HepG2 (cell line): ENCODE measurements around the gene TMED3. TPM values are rescaled to one million over a fixed set of nuclear protein-coding genes. Genes with fewer than 3 reads are reported as not detected.

ENCODE experiments used
- AKAP8 ChIP-seq: sonication (generic); formaldehyde crosslinking; IDR thresholded peaks from 2 replicates; pipeline ENCODE4 v1.5.1; 2020; ENCODE audit warnings: mild to moderate bottlenecking, missing genetic modification reagents
- BCLAF1 ChIP-seq: fragments of 450-650 bp; IDR thresholded peaks from 2 replicates; pipeline ENCODE4 v1.6.1; 2017; ENCODE audit warnings: mild to moderate bottlenecking
- BRD4 ChIP-seq: sonication (generic); formaldehyde crosslinking; IDR thresholded peaks from 2 replicates; pipeline ENCODE4 v1.4.0; 2020; ENCODE audit warnings: missing genetic modification reagents
- GATAD1 ChIP-seq: IDR thresholded peaks from 2 replicates; pipeline ENCODE4 v1.6.1; 2016; ENCODE audit warnings: missing genetic modification reagents, missing compliant biosample characterization
- GZF1 ChIP-seq: sonication (generic); formaldehyde crosslinking; IDR thresholded peaks from 2 replicates; pipeline ENCODE4 v1.5.1; 2020; ENCODE audit warnings: mild to moderate bottlenecking, missing genetic modification reagents
- KAT8 ChIP-seq: IDR thresholded peaks from 2 replicates; pipeline ENCODE4 v1.6.1; 2016; ENCODE audit warnings: missing genetic modification reagents, missing compliant biosample characterization
- KDM4B ChIP-seq: sonication (generic); formaldehyde crosslinking; IDR thresholded peaks from 2 replicates; pipeline ENCODE4 v1.4.0; 2020; ENCODE audit warnings: missing genetic modification reagents
- KLF16 ChIP-seq, 2 experiments: sonication (generic) in 1 of 2; formaldehyde crosslinking in 1 of 2; IDR thresholded peaks; 2 replicates each; pipeline versions ENCODE4 v1.6.1 to v1.8.0; 2016 to 2023; ENCODE audit warnings: missing genetic modification reagents in 2 of 2, missing compliant biosample characterization in 1 of 2
- MLXIP ChIP-seq: sonication (generic); formaldehyde crosslinking; IDR thresholded peaks from 2 replicates; pipeline ENCODE4 v1.9.0; 2021; ENCODE audit warnings: missing genetic modification reagents, borderline replicate concordance
- NFE2L1 ChIP-seq: sonication (generic); formaldehyde crosslinking; IDR thresholded peaks from 2 replicates; pipeline ENCODE4 v1.4.0; 2020; ENCODE audit warnings: missing genetic modification reagents, mild to moderate bottlenecking, borderline replicate concordance
- NKX3-1 ChIP-seq: sonication (generic); formaldehyde crosslinking; IDR thresholded peaks from 2 replicates; pipeline ENCODE4 v1.5.0; 2020; ENCODE audit warnings: missing genetic modification reagents
- POLR2A ChIP-seq, 2 experiments: IDR thresholded peaks; 2 replicates each; pipeline ENCODE4 v1.6.1; 2011; ENCODE audit warnings: low read depth in 2 of 2, low read length in 2 of 2, mild to moderate bottlenecking in 1 of 2, moderate library complexity in 1 of 2; ENCODE audit not compliant: insufficient read depth in 1 of 2
- RXRB ChIP-seq: IDR thresholded peaks from 2 replicates; pipeline ENCODE4 v1.6.1; 2016; ENCODE audit warnings: borderline replicate concordance, missing genetic modification reagents, missing compliant biosample characterization
- TRAFD1 ChIP-seq: sonication (generic); formaldehyde crosslinking; IDR thresholded peaks from 2 replicates; pipeline ENCODE4 v1.5.1; 2020; ENCODE audit warnings: missing genetic modification reagents, mild to moderate bottlenecking, borderline replicate concordance
- ZBTB7A ChIP-seq: sonication (generic); formaldehyde crosslinking; IDR thresholded peaks from 2 replicates; pipeline ENCODE4 v1.8.0; 2022; ENCODE audit warnings: mild to moderate bottlenecking, missing genetic modification reagents
- ZKSCAN5 ChIP-seq: sonication (generic); formaldehyde crosslinking; IDR thresholded peaks from 2 replicates; pipeline ENCODE4 v1.5.1; 2020; ENCODE audit warnings: mild to moderate bottlenecking, missing genetic modification reagents
- ZNF333 ChIP-seq: sonication (generic); formaldehyde crosslinking; IDR thresholded peaks from 2 replicates; pipeline ENCODE4 v1.4.0; 2020; ENCODE audit warnings: mild to moderate bottlenecking, missing genetic modification reagents, borderline replicate concordance
- ZNF615 ChIP-seq: sonication (generic); formaldehyde crosslinking; IDR thresholded peaks from 2 replicates; pipeline ENCODE4 v1.5.0; 2020; ENCODE audit warnings: mild to moderate bottlenecking, missing genetic modification reagents, borderline replicate concordance
- ZSCAN29 ChIP-seq: sonication (generic); formaldehyde crosslinking; conservative IDR thresholded peaks from 2 replicates; pipeline ENCODE4 v1.4.0; 2020; ENCODE audit warnings: mild to moderate bottlenecking, missing genetic modification reagents
- polyA plus RNA-seq, 8 experiments: library from polyadenylated mRNA; depleted of rRNA in 3 of 8; stranded (reverse) in 7 of 8; unstranded in 1 of 8; fragments of >200 nt; fragmentation: Illumina TruSeq in 4 of 8; extraction: Trizol in 4 of 8; gene quantifications; 2 replicates each; pipeline versions ENCODE4 v1.2.1 to v1.2.3, GENCODE V29; 2011 to 2016; ENCODE audit warnings: low read depth in 4 of 8, missing spikeins in 1 of 8, mixed read lengths in 1 of 8; ENCODE audit not compliant: insufficient read depth in 1 of 8
- total RNA-seq, 5 experiments: library from RNA; depleted of rRNA; stranded (reverse); fragments of >200 nt; fragmentation: Illumina TruSeq; extraction: Trizol; gene quantifications; 2 replicates each; pipeline ENCODE4 v1.2.3, GENCODE V29; 2016; ENCODE audit warnings: low read depth in 1 of 5
- TF ChIP-seq, protein P1 (sequence below): sonication (generic); formaldehyde crosslinking; IDR thresholded peaks from 2 replicates; pipeline ENCODE4; 2020; ENCODE audit warnings: missing genetic modification reagents, mild to moderate bottlenecking, borderline replicate concordance

TMED3 gene
- total and polyA plus RNA-seq, 2 of the 13 experiments (the other 11 are each of a cell fraction or from before 2014, with no cell fraction given) = 125 to 155 TPM

- TF ChIP-seq NFE2L1 (no peak), POLR2A (IDR thresholded peaks at IDR 0.05; ENCODE audit: insufficient read depth in 1 of 2, low read depth in 2 of 2, low read length in 2 of 2) (no peak), ZSCAN29 (CRISPR knock-in tag) (no peak), RXRB (CRISPR knock-in tag) (no peak), GZF1 (CRISPR knock-in tag) (no peak), BRD4 (CRISPR knock-in tag) (no peak), ZBTB7A (CRISPR knock-in tag) (no peak), NKX3-1 (CRISPR knock-in tag) (peak; percentile 80; the same call in 1 of the 2 replicates), ZKSCAN5 (CRISPR knock-in tag) (no peak), AKAP8 (CRISPR knock-in tag) (no peak), KAT8 (CRISPR knock-in tag) (no peak), KDM4B (CRISPR knock-in tag) (no peak), MLXIP (CRISPR knock-in tag) (peak; percentile 81; the same call in 1 of the 2 replicates), TRAFD1 (CRISPR knock-in tag) (no peak), BCLAF1 (no peak), KLF16 (CRISPR knock-in tag; IDR thresholded peaks at IDR 0.05) (peak in 1 of 2 experiments; percentile 77; a peak in 2 of 4 replicates), ZNF615 (CRISPR knock-in tag) (no peak), GATAD1 (CRISPR knock-in tag) (no peak), ZNF333 (CRISPR knock-in tag) (no peak; the same call in 1 of the 2 replicates)
- TF ChIP-seq, protein P1, sequence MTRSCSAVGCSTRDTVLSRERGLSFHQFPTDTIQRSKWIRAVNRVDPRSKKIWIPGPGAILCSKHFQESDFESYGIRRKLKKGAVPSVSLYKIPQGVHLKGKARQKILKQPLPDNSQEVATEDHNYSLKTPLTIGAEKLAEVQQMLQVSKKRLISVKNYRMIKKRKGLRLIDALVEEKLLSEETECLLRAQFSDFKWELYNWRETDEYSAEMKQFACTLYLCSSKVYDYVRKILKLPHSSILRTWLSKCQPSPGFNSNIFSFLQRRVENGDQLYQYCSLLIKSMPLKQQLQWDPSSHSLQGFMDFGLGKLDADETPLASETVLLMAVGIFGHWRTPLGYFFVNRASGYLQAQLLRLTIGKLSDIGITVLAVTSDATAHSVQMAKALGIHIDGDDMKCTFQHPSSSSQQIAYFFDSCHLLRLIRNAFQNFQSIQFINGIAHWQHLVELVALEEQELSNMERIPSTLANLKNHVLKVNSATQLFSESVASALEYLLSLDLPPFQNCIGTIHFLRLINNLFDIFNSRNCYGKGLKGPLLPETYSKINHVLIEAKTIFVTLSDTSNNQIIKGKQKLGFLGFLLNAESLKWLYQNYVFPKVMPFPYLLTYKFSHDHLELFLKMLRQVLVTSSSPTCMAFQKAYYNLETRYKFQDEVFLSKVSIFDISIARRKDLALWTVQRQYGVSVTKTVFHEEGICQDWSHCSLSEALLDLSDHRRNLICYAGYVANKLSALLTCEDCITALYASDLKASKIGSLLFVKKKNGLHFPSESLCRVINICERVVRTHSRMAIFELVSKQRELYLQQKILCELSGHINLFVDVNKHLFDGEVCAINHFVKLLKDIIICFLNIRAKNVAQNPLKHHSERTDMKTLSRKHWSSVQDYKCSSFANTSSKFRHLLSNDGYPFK = no peak
These were observed 27.5 kb upstream of the TMED3 start (continued) for GRCh38 chr15:79283252-79284048.
